ENCODE results near the gene CMAS.
A peak's percentile ranks its signal among the peaks of the same experiment; 100 is the strongest.

The CMAS gene

GRCh38 chr12:22056607-22057006, 10.6 kb downstream of the CMAS start:
- H3K4me3 ChIP-seq (ENCODE audit: low read length): no peak overlapping the region
- no peak for TF ChIP-seq CTCF (conservative IDR thresholded peaks at IDR 0.05; ENCODE audit: low read length)
- no peak for DNase-seq (ENCODE audit: low read depth)

- DNase-seq (ENCODE audit: low read depth): no peak
- H3K4me3 ChIP-seq (ENCODE audit: low read length): no peak overlapping the region
- TF ChIP-seq CTCF (conservative IDR thresholded peaks at IDR 0.05; ENCODE audit: low read length): no peak
These were observed 14.1 kb downstream of the CMAS start for GRCh38 chr12:22059976-22060647.

GRCh38 chr12:22064968-22065367, 18.9 kb downstream of the CMAS start:
- H3K4me3 ChIP-seq (ENCODE audit: low read length): no peak overlapping the region
- DNase-seq (ENCODE audit: low read depth): no peak
- no peak for TF ChIP-seq CTCF (conservative IDR thresholded peaks at IDR 0.05; ENCODE audit: low read length)

- TF ChIP-seq CTCF (conservative IDR thresholded peaks at IDR 0.05; ENCODE audit: low read length): no peak
- no peak overlapping the region for H3K4me3 ChIP-seq (ENCODE audit: low read length)
- no peak for DNase-seq (ENCODE audit: low read depth)
These were observed 20.3 kb downstream of the CMAS start for GRCh38 chr12:22066310-22066709.

- H3K4me3 ChIP-seq (ENCODE audit: low read length): no peak overlapping the region
- no peak for DNase-seq (ENCODE audit: low read depth)
- no peak for TF ChIP-seq CTCF (conservative IDR thresholded peaks at IDR 0.05; ENCODE audit: low read length)
These were observed 23.8 kb downstream of the CMAS start for GRCh38 chr12:22069851-22070250.

DNA sequence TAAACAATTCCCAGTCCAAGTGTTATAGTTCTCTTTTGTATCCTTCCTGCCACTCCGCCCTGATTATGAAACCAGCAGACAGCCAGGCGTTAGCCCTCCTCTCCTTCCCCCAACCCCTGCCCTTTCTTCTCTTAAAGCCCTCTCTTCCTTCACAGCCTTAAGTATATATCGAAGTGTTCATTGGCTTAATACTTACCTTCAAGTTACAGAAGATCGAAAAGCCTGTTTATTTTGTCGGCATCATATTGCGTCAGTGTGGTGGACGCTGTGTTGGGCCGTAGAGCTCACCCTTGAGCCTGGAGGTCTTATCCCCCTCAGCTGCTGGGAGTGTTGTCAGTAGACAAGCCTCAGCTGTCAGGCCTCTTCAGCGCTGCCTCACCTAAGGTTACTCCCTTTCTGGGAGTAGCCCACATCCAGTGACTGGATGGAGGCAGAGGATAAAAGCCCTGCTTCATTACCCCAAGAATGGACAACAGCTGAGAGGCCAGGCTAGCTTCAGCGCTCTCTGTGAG, 36.2 kb downstream of the CMAS start:
- TF ChIP-seq CTCF (conservative IDR thresholded peaks at IDR 0.05; ENCODE audit: low read length): no peak
- no peak overlapping the region for H3K4me3 ChIP-seq (ENCODE audit: low read length)
- DNase-seq (ENCODE audit: low read depth): no peak

DNA sequence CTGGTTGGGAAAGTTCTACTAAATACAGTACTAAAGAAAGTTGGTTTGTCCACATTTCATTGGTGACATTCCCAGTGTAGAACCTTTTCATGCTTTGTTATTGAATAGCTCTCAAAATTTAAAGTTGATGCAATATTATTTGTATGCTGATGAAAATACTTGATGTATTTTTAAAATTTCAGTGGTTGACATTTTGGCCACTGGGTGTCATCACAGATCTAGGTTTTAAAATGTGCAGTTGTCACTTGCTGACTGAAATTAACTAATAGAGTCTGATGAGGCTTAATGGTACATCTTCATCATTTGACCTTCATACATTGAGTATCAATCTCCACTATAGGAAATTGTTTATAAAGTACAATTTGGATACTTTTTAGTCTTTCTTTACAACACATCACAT, 37.1 kb downstream of the CMAS start:
- peak; percentile 64 for TF ChIP-seq CTCF (conservative IDR thresholded peaks at IDR 0.05; ENCODE audit: low read length)
- no peak overlapping the region for H3K4me3 ChIP-seq (ENCODE audit: low read length)
- DNase-seq (ENCODE audit: low read depth): peak; percentile 38

Data from AG10803 (cell line).